Measurements from ENCODE around the gene URI1. TPM values are rescaled to one million over a fixed set of nuclear protein-coding genes. Genes with fewer than 3 reads are reported as not detected.
"Not testable (repeated sequence)": the region's sequence is repeated elsewhere in the genome, so short reads cannot be mapped to it uniquely, and the experiment has no call there.

The URI1 gene
- total RNA-seq, 2 experiments from 2014 or later, result 66.1 to 67.0 TPM

DNA sequence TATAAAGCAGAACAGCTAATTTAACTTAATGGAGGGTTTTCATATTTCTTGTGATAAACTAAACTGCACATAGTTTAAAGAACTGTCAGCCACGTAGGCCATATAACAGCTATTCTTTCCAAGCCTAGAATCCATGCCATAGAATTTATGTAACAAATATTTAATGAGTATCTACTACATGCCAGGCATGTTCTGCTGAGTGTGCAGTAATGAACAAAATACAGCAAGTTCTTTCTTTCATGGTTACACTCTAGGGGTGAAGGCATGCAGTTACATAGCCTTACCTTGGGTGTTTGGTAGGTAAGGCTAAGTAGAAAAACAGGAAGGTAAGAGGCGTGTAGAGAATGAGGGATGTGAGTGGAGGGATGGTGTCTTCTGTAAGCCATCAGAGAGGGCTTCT is 4.6 kb downstream of the URI1 start:
- H3K4me3 Mint-ChIP-seq, result no peak overlapping the region
- POLR2A ChIA-PET, result interaction anchor here (0.6 kb wide), 1 partner anchor 18 kb away, joined by 3 read pairs; no protein-coding TSS in a partner anchor
- no peak overlapping the region for H3K27ac Mint-ChIP-seq
- H3K9me3 Mint-ChIP-seq, result peaks cover 5% of the 10 kb centered on the region
- H3K4me1 Mint-ChIP-seq, result peaks cover 46% of the 10 kb centered on the region
- peaks cover 38% of the 10 kb centered on the region for H3K36me3 Mint-ChIP-seq
- no peaks in the 10 kb centered on the region for H3K27me3 Mint-ChIP-seq
- DNase-seq, result no peak
- ATAC-seq (ENCODE audit: low read depth), result no peak

DNA sequence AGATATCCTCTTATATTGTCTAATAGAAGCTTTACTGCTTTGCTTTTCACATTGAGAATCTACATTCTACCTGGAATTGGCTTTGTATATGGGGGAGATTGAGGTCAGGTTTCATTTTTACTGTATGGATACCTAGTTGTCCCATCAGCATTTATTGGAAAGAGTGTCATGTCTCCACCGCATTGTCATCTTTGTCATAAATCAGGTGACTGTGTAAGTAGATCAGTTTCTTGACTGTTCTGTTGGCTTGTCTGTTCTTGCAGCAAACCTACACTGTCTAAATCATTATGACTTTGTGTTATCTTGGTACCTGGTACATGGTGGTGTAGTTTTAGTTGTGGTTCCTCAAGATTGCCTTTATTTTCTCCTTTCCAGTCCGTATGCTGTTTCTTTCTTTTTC is 5.8 kb downstream of the URI1 start:
- Mint-ChIP-seq H3K4me1 (peaks cover 52% of the 10 kb centered on the region), H3K36me3 (peaks cover 42% of the 10 kb centered on the region), H3K4me3 (no peak overlapping the region), H3K9me3 (peaks cover 5% of the 10 kb centered on the region), H3K27ac (no peak overlapping the region), H3K27me3 (no peaks in the 10 kb centered on the region)
- no peak for ATAC-seq (ENCODE audit: low read depth)
- POLR2A ChIA-PET, result no interaction called here
- DNase-seq, result no peak

DNA sequence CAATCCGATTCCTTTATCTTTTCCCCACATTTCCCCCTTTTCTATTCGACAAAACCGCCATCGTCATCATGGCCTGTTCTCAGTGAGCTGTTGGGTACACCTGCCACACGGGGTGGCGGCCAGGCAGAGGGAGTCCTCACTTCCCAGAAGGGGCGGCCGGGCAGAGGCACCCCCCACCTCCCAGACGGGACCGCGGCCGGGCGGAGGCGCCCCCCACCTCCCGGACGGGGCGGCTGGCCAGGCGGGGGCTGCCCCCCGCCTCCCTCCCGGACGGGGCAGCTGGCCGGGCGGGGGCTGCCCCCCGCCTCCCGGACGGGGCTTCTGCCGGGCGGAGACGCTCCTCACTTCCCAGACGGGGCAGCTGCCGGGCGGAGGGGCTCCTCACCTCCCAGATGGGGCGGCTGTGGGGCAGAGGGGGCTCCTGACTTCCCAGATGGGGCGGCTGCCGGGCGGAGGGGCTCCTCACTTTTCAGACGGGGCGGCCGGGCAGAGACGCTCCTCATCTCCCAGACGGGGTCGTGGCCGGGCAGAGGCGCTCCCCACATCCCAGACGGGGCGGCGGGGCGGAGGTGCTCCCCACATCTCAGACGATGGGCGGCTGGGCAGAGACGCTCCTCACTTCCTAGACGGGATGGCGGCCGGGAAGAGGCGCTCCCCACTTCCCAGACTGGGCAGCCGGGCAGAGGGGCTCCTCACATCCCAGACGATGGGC is 6.9 kb downstream of the URI1 start:
- not testable (repeated sequence) for DNase-seq; ATAC-seq (ENCODE audit: low read depth); H3K4me3 Mint-ChIP-seq; H3K27me3 Mint-ChIP-seq; H3K9me3 Mint-ChIP-seq; H3K27ac Mint-ChIP-seq
- Mint-ChIP-seq H3K36me3 (peaks cover 47% of the 10 kb centered on the region), H3K4me1 (peaks cover 49% of the 10 kb centered on the region)
- POLR2A ChIA-PET, result interaction anchor here (0.7 kb wide), 1 partner anchor 104 kb away, joined by 4 read pairs; no protein-coding TSS in a partner anchor

DNA sequence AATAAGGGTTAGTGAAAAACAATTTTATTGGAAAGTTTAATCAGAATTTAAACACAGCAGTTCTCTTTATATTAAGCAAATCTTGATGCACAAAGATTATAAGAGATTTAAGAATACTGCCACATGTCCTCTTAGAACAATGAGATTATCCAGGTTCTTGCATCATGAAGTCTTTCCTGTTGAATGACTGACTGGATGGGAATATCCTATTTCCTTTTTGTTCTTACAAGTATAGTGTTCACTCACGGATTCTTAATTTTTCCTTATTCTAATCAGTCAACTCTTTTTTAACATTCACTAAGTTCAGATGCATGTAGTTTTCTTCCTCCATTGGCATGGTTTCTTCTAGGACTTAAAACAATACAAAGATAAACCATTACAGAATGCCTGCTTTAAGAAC is 10.1 kb downstream of the URI1 start:
- Mint-ChIP-seq H3K36me3 (peaks cover 50% of the 10 kb centered on the region), H3K9me3 (peaks cover 4% of the 10 kb centered on the region), H3K4me1 (peaks cover 27% of the 10 kb centered on the region), H3K27ac (no peak overlapping the region), H3K27me3 (no peaks in the 10 kb centered on the region), H3K4me3 (no peak overlapping the region)
- DNase-seq (no peak), ATAC-seq (ENCODE audit: low read depth) (no peak)
- POLR2A ChIA-PET, result no interaction called here

DNA sequence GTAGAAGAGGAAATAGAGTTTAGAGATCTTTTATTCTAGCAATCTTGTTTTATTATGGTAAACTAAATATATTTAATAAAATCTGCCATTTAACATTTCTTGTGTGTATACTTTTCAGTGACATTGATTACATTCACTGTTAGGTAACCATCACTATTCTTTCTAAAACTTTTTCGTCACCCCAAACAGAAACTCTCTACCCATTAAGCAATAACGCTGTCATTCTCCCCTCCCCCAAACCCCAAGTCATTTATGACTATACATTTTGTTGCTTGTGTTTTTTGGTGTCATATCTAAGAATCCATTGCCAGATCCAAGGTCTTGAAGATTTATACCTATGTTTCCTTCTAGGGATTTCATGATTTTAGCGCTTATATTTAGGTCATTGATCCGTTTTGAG is 10.6 kb downstream of the URI1 start:
- H3K27ac Mint-ChIP-seq, result no peak overlapping the region
- POLR2A ChIA-PET, result no interaction called here
- H3K4me3 Mint-ChIP-seq, result no peak overlapping the region
- H3K9me3 Mint-ChIP-seq, result peaks cover 4% of the 10 kb centered on the region
- H3K36me3 Mint-ChIP-seq, result peaks cover 52% of the 10 kb centered on the region
- H3K27me3 Mint-ChIP-seq, result no peaks in the 10 kb centered on the region
- DNase-seq, result no peak
- no peak for ATAC-seq (ENCODE audit: low read depth)
- peaks cover 25% of the 10 kb centered on the region for H3K4me1 Mint-ChIP-seq

DNA sequence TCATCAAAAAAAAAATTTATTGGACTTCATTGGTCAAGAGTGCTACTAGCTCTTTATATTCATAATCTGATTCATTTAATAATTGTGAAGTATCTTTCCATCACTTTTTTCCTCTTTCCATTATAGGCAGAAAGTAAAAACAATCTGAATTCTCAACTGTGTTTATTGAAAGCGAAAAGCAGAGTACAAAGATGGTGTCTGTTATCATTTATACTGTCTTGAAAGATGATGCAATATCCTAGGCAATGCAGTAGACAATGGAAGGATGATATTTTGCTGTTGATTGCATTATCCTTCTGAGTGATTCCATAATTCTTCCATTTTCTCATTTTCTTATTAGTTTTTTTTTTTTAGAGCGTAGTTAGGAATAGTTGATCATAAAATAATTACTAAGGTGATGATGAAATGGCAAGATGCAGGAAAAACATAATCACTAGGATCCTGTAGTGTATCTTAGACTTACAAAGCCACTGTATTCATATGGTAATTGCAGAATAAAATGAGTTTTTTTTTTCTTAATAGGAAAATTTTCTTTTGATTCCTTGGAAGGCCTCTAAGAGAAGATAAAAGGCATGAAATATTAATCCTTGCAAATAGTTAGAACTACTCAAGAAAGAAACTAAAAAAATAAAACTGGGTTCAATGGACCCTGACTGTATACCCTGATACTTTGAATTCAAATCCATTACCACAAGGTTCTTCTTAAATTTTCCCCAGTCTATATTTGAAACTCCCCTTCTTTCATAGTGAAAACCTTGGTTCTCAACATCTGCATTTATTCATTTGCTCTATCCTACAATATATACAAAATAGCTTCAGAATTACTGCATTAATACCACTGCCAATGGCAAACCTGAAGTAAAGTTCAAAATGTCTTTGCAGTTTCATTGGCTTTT is 11.6 kb downstream of the URI1 start:
- no peak overlapping the region for H3K4me3 Mint-ChIP-seq
- H3K27ac Mint-ChIP-seq, result no peak overlapping the region
- ATAC-seq (ENCODE audit: low read depth) (no peak), DNase-seq (no peak)
- H3K9me3 Mint-ChIP-seq, result peaks cover 1% of the 10 kb centered on the region
- H3K27me3 Mint-ChIP-seq, result no peaks in the 10 kb centered on the region
- peaks cover 20% of the 10 kb centered on the region for H3K4me1 Mint-ChIP-seq
- peaks cover 46% of the 10 kb centered on the region for H3K36me3 Mint-ChIP-seq
- POLR2A ChIA-PET, result interaction anchor here (0.5 kb wide), 1 partner anchor 11 kb away, joined by 3 read pairs; no protein-coding TSS in a partner anchor

DNA sequence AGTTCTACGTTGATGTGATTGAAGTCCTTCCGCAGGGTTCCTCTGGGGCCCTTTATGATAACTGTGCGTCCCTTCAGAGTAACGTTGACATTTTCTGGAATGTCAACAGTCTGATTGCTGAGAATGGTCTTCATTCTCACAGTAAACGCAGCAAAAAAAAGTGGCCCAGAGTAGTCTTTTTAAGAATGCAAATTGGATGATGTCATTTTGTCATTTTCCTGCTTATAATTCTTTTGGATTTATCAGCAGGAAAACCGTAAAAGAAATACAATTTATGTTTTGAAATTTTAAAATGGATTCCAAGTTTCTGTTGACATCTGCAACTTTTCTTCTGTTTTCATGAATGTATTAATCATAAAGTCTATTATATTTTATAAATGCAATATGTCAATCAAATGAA is 14.8 kb downstream of the URI1 start:
- Mint-ChIP-seq H3K27me3 (no peaks in the 10 kb centered on the region), H3K4me3 (no peak overlapping the region), H3K4me1 (peaks cover 14% of the 10 kb centered on the region), H3K9me3 (peaks cover 3% of the 10 kb centered on the region), H3K36me3 (peaks cover 34% of the 10 kb centered on the region), H3K27ac (no peak overlapping the region)
- POLR2A ChIA-PET, result no interaction called here
- no peak for DNase-seq
- no peak for ATAC-seq (ENCODE audit: low read depth)

DNA sequence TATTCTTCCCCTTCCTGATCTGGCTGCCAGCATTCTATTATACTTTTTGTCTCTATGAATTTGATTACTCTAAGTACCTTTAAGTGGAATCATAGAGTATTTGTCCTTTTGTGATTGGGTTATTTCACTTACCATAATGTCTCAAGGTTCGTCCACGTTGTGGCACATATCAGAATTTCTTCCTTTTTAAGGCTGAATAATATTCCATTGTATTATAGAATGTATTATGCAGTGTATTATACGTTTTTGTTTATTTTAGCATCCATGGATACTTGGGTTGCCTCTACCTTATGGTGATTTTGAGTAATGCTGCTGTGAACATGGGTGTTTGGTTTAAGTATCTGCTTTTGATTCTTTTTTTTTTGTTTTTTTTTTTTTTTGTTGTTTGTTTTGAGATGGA is 19.3 kb downstream of the URI1 start:
- no peak for DNase-seq
- H3K4me3 Mint-ChIP-seq, result no peak overlapping the region
- peaks cover 16% of the 10 kb centered on the region for H3K4me1 Mint-ChIP-seq
- H3K27me3 Mint-ChIP-seq, result no peaks in the 10 kb centered on the region
- POLR2A ChIA-PET, result no interaction called here
- H3K36me3 Mint-ChIP-seq, result peaks cover 17% of the 10 kb centered on the region
- no peak overlapping the region for H3K27ac Mint-ChIP-seq
- H3K9me3 Mint-ChIP-seq, result peaks cover 1% of the 10 kb centered on the region
- ATAC-seq (ENCODE audit: low read depth), result no peak

DNA sequence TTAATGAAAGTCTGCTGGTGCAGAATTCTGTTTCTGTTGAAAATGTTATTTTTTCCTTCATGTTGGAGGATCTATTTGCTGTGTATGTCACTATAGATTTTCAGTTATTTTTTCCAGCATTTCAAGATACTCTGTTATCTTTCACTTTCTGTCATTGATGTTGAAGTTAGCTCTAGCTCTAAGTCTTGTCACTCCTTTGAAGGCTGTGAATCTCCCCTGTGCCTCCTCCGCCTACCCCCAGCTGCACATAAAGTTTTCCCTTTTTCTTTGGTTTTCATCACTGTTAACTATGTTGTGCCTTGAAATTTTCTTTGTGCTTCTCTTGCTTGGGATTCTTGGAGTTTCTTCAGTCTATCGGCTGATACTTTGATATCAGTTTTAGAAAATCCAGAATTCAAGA is 20.8 kb downstream of the URI1 start:
- Mint-ChIP-seq H3K9me3 (peaks cover 1% of the 10 kb centered on the region), H3K4me3 (no peak overlapping the region), H3K27ac (no peak overlapping the region), H3K36me3 (peaks cover 11% of the 10 kb centered on the region), H3K27me3 (no peaks in the 10 kb centered on the region), H3K4me1 (peaks cover 21% of the 10 kb centered on the region)
- DNase-seq, result no peak
- POLR2A ChIA-PET, result no interaction called here
- ATAC-seq (ENCODE audit: low read depth), result no peak

DNA sequence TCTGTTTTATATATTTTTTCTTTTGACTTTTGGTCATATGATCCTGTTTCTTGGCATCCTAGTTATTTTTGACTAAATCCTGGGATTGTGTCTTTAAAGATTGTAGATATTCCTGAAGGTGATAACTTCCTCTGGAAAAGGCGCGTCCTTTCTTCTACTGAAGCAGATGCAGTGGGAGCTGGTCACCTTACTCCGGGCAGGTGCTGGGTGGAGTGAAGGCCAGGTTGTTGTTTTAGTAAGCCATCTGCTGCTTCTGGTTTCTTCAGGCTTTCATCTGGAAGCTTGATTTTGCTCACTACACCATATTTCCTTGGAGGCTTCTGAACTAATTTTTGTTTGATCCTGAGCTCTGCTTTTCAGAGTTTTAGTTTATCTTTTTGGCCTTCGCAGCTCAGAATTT is 21.5 kb downstream of the URI1 start:
- Mint-ChIP-seq H3K9me3 (peaks cover 1% of the 10 kb centered on the region), H3K4me3 (no peak overlapping the region), H3K27ac (no peak overlapping the region), H3K27me3 (no peaks in the 10 kb centered on the region), H3K4me1 (peaks cover 23% of the 10 kb centered on the region), H3K36me3 (peaks cover 8% of the 10 kb centered on the region)
- POLR2A ChIA-PET, result interaction anchor here (0.7 kb wide), 1 partner anchor 21 kb away, joined by 3 read pairs; no protein-coding TSS in a partner anchor
- ATAC-seq (ENCODE audit: low read depth) (no peak), DNase-seq (no peak)

DNA sequence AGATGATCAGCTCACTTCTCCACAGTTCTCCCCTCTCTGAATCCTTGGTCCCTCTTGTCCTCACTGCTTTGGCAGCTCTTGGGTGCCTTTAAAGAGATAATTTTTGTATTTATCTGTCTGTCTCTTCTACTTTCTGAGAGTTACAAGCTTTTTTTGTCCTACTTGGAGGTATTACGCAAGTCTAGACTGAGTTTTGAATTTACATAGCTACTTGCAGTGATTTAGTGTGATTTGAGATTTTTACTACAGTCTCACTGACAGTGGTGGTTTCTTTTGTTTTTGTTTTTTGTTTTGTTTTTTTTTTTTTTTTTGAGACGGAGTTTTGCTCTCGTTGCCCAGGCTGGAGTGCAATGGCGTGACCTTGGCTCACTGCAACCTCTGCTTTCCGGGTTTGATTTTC is 22.1 kb downstream of the URI1 start:
- peaks cover 25% of the 10 kb centered on the region for H3K4me1 Mint-ChIP-seq
- peaks cover 1% of the 10 kb centered on the region for H3K9me3 Mint-ChIP-seq
- POLR2A ChIA-PET, result interaction anchor here (0.7 kb wide), 2 partner anchors 18 to 22 kb away, joined by 3 read pairs; no protein-coding TSS in a partner anchor

DNA sequence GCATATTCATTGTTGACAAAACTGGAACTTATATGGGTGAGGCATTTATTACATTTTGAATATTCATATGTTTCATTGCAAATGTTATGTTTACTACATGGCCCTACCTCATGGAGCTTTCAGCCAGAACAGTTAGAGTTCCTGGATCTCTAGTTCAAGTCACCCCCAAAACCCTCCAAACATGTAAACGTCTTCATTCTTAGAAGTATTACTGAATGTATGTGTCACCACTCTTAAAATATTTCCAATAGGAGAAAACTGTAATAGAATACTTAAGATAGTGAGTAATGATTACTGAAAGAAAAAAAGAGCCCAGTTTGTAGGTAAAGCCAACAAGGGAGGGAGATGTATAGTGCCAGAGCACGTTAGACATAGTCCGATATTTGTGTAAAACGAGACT is 23.5 kb downstream of the URI1 start:
- Mint-ChIP-seq H3K27me3 (no peaks in the 10 kb centered on the region), H3K4me1 (peaks cover 26% of the 10 kb centered on the region), H3K9me3 (peaks cover 1% of the 10 kb centered on the region), H3K27ac (no peak overlapping the region), H3K4me3 (no peak overlapping the region), H3K36me3 (peaks cover 3% of the 10 kb centered on the region)
- DNase-seq, result no peak
- POLR2A ChIA-PET, result no interaction called here
- ATAC-seq (ENCODE audit: low read depth), result no peak

More for the DNA sequence above, 22.1 kb downstream of the URI1 start:
- peaks cover 5% of the 10 kb centered on the region for H3K36me3 Mint-ChIP-seq
- no peak overlapping the region for H3K4me3 Mint-ChIP-seq
- DNase-seq, result no peak
- H3K27me3 Mint-ChIP-seq, result no peaks in the 10 kb centered on the region
- no peak for ATAC-seq (ENCODE audit: low read depth)
- H3K27ac Mint-ChIP-seq, result no peak overlapping the region

DNA sequence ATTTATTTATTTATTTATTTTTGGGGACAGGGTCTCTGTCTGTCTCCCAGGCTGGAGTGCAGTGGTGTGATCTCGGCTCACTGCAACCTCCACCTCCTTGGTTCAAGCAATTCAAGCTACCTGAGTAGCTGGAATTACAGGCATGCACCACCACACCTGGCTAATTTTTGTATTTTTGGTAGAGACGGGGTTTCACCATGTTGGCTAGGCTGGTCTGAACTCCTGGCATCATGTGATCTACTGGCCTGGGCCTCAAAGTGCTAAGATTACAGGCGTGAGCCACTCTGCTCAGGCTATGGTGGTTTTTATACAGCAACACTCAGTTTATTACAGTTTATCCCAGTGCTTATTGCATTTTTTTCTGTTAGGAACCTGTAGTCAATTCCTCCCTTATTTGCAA is 24.1 kb downstream of the URI1 start:
- ATAC-seq (ENCODE audit: low read depth); H3K27me3 Mint-ChIP-seq; H3K4me3 Mint-ChIP-seq; H3K9me3 Mint-ChIP-seq; DNase-seq; H3K27ac Mint-ChIP-seq; H3K36me3 Mint-ChIP-seq: not testable (repeated sequence)
- H3K4me1 Mint-ChIP-seq, result peaks cover 26% of the 10 kb centered on the region
- POLR2A ChIA-PET, result interaction anchor here (0.6 to 1.5 kb wide), 3 partner anchors 21 to 24 kb away, joined by 3 to 6 read pairs (median 3); partner anchors contain the start of gene URI1

All from activated naive CD8-positive, alpha-beta T cell treated with anti-CD3 and anti-CD28 coated beads, Interleukin-2, amount 10 ng/mL, durations not matched to agents 7 days and 5 days (primary cell).